H1 (cell line): ENCODE data around the gene CTCF. TPM values are rescaled to one million over a fixed set of nuclear protein-coding genes. Genes with fewer than 3 reads are reported as not detected.

Experiments
- CTCF ChIA-PET: fragments of 300-600 bp; sonication (Branson Sonifier 250); formaldehyde crosslinking; loops from one replicate; lab custom pipeline; 2021; ENCODE audit not compliant: partially characterized antibody; lab: Charles Lee
- POLR2A ChIA-PET: fragments of 300-600 bp; sonication (Branson Sonifier 250); formaldehyde crosslinking; loops from one replicate; lab custom pipeline; 2021; ENCODE audit warnings: inconsistent platforms; ENCODE audit not compliant: partially characterized antibody; lab: Charles Lee
- DNase-seq, 2 experiments: peaks; one replicate each; pipeline versions ENCODE4 v3.0.0 to v3.0.0-alpha.2; 2010 to 2022; ENCODE audit warnings: low spot score in 2 of 2, low read depth in 1 of 2, mixed read lengths in 1 of 2
- FAIRE-seq: peaks from 2 replicates; lab custom pipeline; 2011; peaks lifted over from hg19 to GRCh38; lab: Jason Lieb, UNC
- H2AFZ ChIP-seq: 2 replicates; pipeline ENCODE4 v1.8.1; 2012; ENCODE audit warnings: low read length, inconsistent platforms
- H2AK5ac ChIP-seq: 2 replicates; pipeline ENCODE4 v1.6.1; 2013; ENCODE audit warnings: low read depth, low read length
- H2BK120ac ChIP-seq: replicated peaks from 2 replicates; pipeline ENCODE3; 2013; ENCODE audit warnings: low read depth, low read length, inconsistent platforms
- H2BK12ac ChIP-seq: 2 replicates; pipeline ENCODE4 v1.6.1; 2013; ENCODE audit warnings: low read depth, low read length
- H2BK15ac ChIP-seq: 2 replicates; pipeline ENCODE4 v1.6.1; 2013; ENCODE audit warnings: low read length
- H2BK20ac ChIP-seq: 2 replicates; pipeline ENCODE4 v1.6.1; 2013; ENCODE audit warnings: low read length
- H2BK5ac ChIP-seq: 2 replicates; pipeline ENCODE4 v1.6.1; 2013; ENCODE audit warnings: low read depth, low read length
- H3K14ac ChIP-seq: 2 replicates; pipeline ENCODE4 v1.6.1; 2013; ENCODE audit warnings: inconsistent platforms; ENCODE audit not compliant: insufficient read length
- H3K18ac ChIP-seq: 2 replicates; pipeline ENCODE4 v1.6.1; 2013; ENCODE audit warnings: low read length; ENCODE audit errors: extremely low read depth
- H3K23ac ChIP-seq: 2 replicates; pipeline ENCODE4 v1.6.1; 2013; ENCODE audit warnings: inconsistent platforms; ENCODE audit not compliant: insufficient read length
- H3K23me2 ChIP-seq: 2 replicates; pipeline ENCODE4 v1.6.1; 2013; ENCODE audit warnings: low read depth, low read length
- H3K27ac ChIP-seq: 2 replicates; pipeline ENCODE4 v1.6.1; 2011; ENCODE audit warnings: low read depth, low read length, inconsistent platforms
- H3K27me3 ChIP-seq, 4 experiments: replicated peaks in 1 of 4; 1 replicate in 1 of 4; 2 replicates in 3 of 4; pipeline versions ENCODE4 v1.6.1 to v1.8.1; 2011 to 2013; ENCODE audit warnings: low read length in 3 of 4, mild to moderate bottlenecking in 3 of 4, inconsistent platforms in 2 of 4, mixed read lengths in 2 of 4, moderate library complexity in 1 of 4; ENCODE audit not compliant: control insufficient read depth in 3 of 4, insufficient read depth in 3 of 4; ENCODE audit errors: extremely low read depth in 1 of 4
- H3K36me3 ChIP-seq, 4 experiments: 2 replicates each; pipeline versions ENCODE4 v1.6.1 to v1.8.1; 2011 to 2013; ENCODE audit warnings: mild to moderate bottlenecking in 4 of 4, low read length in 3 of 4, moderate library complexity in 2 of 4, control low read depth in 1 of 4, inconsistent platforms in 1 of 4; ENCODE audit not compliant: insufficient read depth in 4 of 4, control insufficient read depth in 2 of 4
- H3K4ac ChIP-seq: replicated peaks from 2 replicates; pipeline ENCODE3; 2013; ENCODE audit warnings: low read length, low read depth, mixed read lengths, inconsistent platforms; ENCODE audit not compliant: insufficient read length
- H3K4me1 ChIP-seq, 4 experiments: replicated peaks in 1 of 4; 1 replicate in 1 of 4; 2 replicates in 3 of 4; pipeline versions ENCODE4 v1.6.1 to v1.8.1; 2011 to 2013; ENCODE audit warnings: low read length in 3 of 4, inconsistent platforms in 2 of 4, mixed read lengths in 1 of 4; ENCODE audit not compliant: insufficient read depth in 4 of 4, control insufficient read depth in 3 of 4
- H3K4me2 ChIP-seq, 2 experiments: 2 replicates each; pipeline versions ENCODE4 v1.6.1 to v1.8.1; 2011 to 2013; ENCODE audit warnings: low read depth in 2 of 2, low read length in 2 of 2, control low read depth in 1 of 2, inconsistent platforms in 1 of 2, mild to moderate bottlenecking in 1 of 2; ENCODE audit not compliant: insufficient read depth in 1 of 2
- H3K4me3 ChIP-seq, 4 experiments: fragments of 200-600, 300-600 bp in 1 of 4; sonication (generic), shearing (Covaris generic), sonication (Bioruptor Twin) in 1 of 4; 2 replicates each; pipeline versions ENCODE4 v1.5.1 to v1.8.1; 2011 to 2016; ENCODE audit warnings: low read length in 4 of 4, low read depth in 3 of 4, control low read depth in 2 of 4, inconsistent platforms in 2 of 4, mild to moderate bottlenecking in 2 of 4, mixed read lengths in 1 of 4, moderate library complexity in 1 of 4; ENCODE audit not compliant: insufficient read depth in 2 of 4; ENCODE audit errors: extremely low read depth in 1 of 4
- H3K56ac ChIP-seq: replicated peaks from 2 replicates; pipeline ENCODE3; 2013; ENCODE audit warnings: low read depth, mild to moderate bottlenecking, mixed read lengths, low read length, inconsistent platforms; ENCODE audit not compliant: insufficient read length
- H3K79me1 ChIP-seq: 2 replicates; pipeline ENCODE4 v1.6.1; 2013; ENCODE audit warnings: low read depth, low read length, control low read depth
- H3K79me2 ChIP-seq, 2 experiments: 2 replicates each; pipeline versions ENCODE4 v1.6.1 to v1.8.1; 2012 to 2013; ENCODE audit warnings: low read length in 2 of 2, mild to moderate bottlenecking in 2 of 2, inconsistent platforms in 1 of 2; ENCODE audit not compliant: insufficient read depth in 2 of 2, control insufficient read depth in 1 of 2
- H3K9ac ChIP-seq, 4 experiments: replicated peaks in 1 of 4; 1 replicate in 1 of 4; 2 replicates in 3 of 4; pipeline versions ENCODE4 v1.6.1 to v1.8.1; 2011 to 2013; ENCODE audit warnings: low read depth in 3 of 4, low read length in 3 of 4, control low read depth in 2 of 4, mild to moderate bottlenecking in 2 of 4, moderate library complexity in 2 of 4, inconsistent platforms in 1 of 4; ENCODE audit errors: extremely low read depth in 1 of 4
- H3K9me3 ChIP-seq, 2 experiments: 2 replicates each; pipeline versions ENCODE4 v1.6.1 to v1.8.1; 2012 to 2013; ENCODE audit warnings: mild to moderate bottlenecking in 2 of 2, moderate library complexity in 2 of 2, control low read depth in 1 of 2, inconsistent platforms in 1 of 2, low read depth in 1 of 2, low read length in 1 of 2, mixed read lengths in 1 of 2; ENCODE audit not compliant: insufficient read depth in 2 of 2
- H4K20me1 ChIP-seq, 2 experiments: replicated peaks in 1 of 2; 2 replicates each; pipeline versions ENCODE3 to v1.8.1; 2011 to 2013; ENCODE audit warnings: inconsistent platforms in 2 of 2, low read length in 2 of 2, mild to moderate bottlenecking in 1 of 2; ENCODE audit not compliant: insufficient read depth in 2 of 2, control insufficient read depth in 1 of 2
- H4K5ac ChIP-seq: 2 replicates; pipeline ENCODE4 v1.6.1; 2013; ENCODE audit warnings: low read length, low read depth, mixed read lengths, inconsistent platforms; ENCODE audit not compliant: insufficient read length
- H4K8ac ChIP-seq: 2 replicates; pipeline ENCODE4 v1.8.0; 2013; ENCODE audit warnings: mild to moderate bottlenecking, moderate library complexity, low read length, inconsistent platforms; ENCODE audit not compliant: insufficient read depth; ENCODE audit errors: extremely low read depth
- H4K91ac ChIP-seq: replicated peaks from 2 replicates; pipeline ENCODE3; 2013; ENCODE audit warnings: low read length, mixed read lengths, inconsistent platforms; ENCODE audit not compliant: insufficient read length
- POLR2A ChIP-seq, 2 experiments: IDR thresholded peaks; 1 replicate in 1 of 2; 2 replicates in 1 of 2; pipeline ENCODE4 v1.6.1; 2011; ENCODE audit warnings: low read depth in 2 of 2, low read length in 2 of 2, mild to moderate bottlenecking in 2 of 2; ENCODE audit errors: control extremely low read depth in 1 of 2
- TBP ChIP-seq: IDR thresholded peaks from 2 replicates; pipeline ENCODE4 v1.6.1; 2011; ENCODE audit warnings: low read depth, low read length, improper control_type of control experiment
- TCF12 ChIP-seq: IDR thresholded peaks from 2 replicates; pipeline ENCODE4 v1.6.1; 2011; ENCODE audit warnings: low read depth, mild to moderate bottlenecking, low read length
- WGBS, 2 experiments: shearing (Covaris generic) in 1 of 2; methylation state at CpG; one replicate each; pipeline versions ENCODE4 v1.1.6 to v1.1.7; 2013 to 2015; ENCODE audit warnings: low lambda C conversion rate in 2 of 2, mixed read lengths in 2 of 2, inconsistent platforms in 1 of 2, low coverage in 1 of 2, missing lambda C conversion rate in 1 of 2; ENCODE audit not compliant: insufficient replicate concordance in 2 of 2, insufficient coverage in 1 of 2, insufficient read length in 1 of 2; ENCODE audit errors: extremely low coverage in 1 of 2, missing lambda C conversion rate in 1 of 2; 5-methylcytosine and 5-hydroxymethylcytosine counted together
- polyA plus RNA-seq, 7 experiments: library from polyadenylated mRNA; depleted of rRNA in 3 of 7; stranded (reverse) in 5 of 7; unstranded in 2 of 7; fragments of >200 nt in 5 of 7; fragments of 200-250 nt in 2 of 7; gene quantifications; 1 replicate in 5 of 7; 2 replicates in 1 of 7; 4 replicates in 1 of 7; pipeline versions ENCODE4 v1.2.1 to v1.2.3, GENCODE V29; 2011 to 2013; ENCODE audit warnings: missing spikeins in 2 of 7, mixed read lengths in 2 of 7
- total RNA-seq: library from RNA; stranded (reverse); fragmentation: NEBNext Ultra II Directional; extraction: Animal tissue kit (Norgen Biotek cat#: 25700); gene quantifications from 2 replicates; pipeline ENCODE4 v1.2.1, GENCODE V29; 2021

The CTCF gene
- total and polyA plus RNA-seq, 2 of the 8 experiments (the other 6 are each of a cell fraction or from before 2014, with no cell fraction given): 32.4 to 66.0 TPM

DNA sequence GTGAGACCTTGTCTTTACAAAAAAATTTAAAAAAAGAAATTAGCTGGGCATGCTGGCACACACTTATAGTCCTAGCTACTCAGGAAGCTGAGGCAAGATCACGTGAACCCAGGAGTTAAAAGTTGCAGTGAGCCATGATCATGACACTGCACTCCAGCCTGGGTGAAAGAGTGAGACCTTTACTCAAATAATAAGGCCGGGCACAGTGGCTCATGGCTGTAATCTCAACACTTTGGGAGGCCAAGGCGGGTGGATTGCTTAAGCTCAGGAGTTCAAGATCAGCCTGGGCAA is 45.2 kb upstream of the CTCF start:
- FAIRE-seq: no peak
- no peak for DNase-seq
- H3K4me1 ChIP-seq: no peaks in the 10 kb centered on the region
- H3K18ac ChIP-seq: no peak overlapping the region
- ChIA-PET POLR2A (interaction anchor here (1.0 kb wide), 1 partner anchor 11 kb away, joined by 3 read pairs; no protein-coding TSS in a partner anchor), CTCF (interaction anchor here (0.5 to 9.9 kb wide), 12 partner anchors 15 to 195 kb away, joined by 3 to 335 read pairs (median 4); partner anchors contain the start of genes AGRP, ATP6V0D1, C16orf86 and CARMIL2)
- no peaks in the 10 kb centered on the region for H3K79me2 ChIP-seq
- no peak for TF ChIP-seq TBP
- TF ChIP-seq TCF12: no peak
- TF ChIP-seq POLR2A (IDR thresholded peaks at IDR 0.05; ENCODE audit: control extremely low read depth in 1 of 2, low read depth in 2 of 2, low read length in 2 of 2): no peak
- no peak overlapping the region for H4K8ac ChIP-seq
- H2BK5ac ChIP-seq: no peak overlapping the region
- H4K20me1 ChIP-seq: no peaks in the 10 kb centered on the region
- H3K79me1 ChIP-seq: no peaks in the 10 kb centered on the region; the same call in 1 of the 2 replicates
- no peak overlapping the region for H3K4ac ChIP-seq
- H2AFZ ChIP-seq: no peak overlapping the region
- H2BK120ac ChIP-seq: no peak overlapping the region
- no peak overlapping the region for H4K91ac ChIP-seq
- H3K56ac ChIP-seq: no peak overlapping the region
- WGBS, 2 experiments: 90% methylated on average over 3 of the region's 3 CpGs; no CpG with 5 or more reads in 1 of the 2 experiments
- H3K36me3 ChIP-seq: no peaks in the 10 kb centered on the region
- H2BK12ac ChIP-seq: no peak overlapping the region
- no peak overlapping the region for H3K9ac ChIP-seq
- no peak overlapping the region for H3K14ac ChIP-seq
- H2BK20ac ChIP-seq: no peak overlapping the region
- no peaks in the 10 kb centered on the region for H3K9me3 ChIP-seq
- H2AK5ac ChIP-seq: no peak overlapping the region
- no peak overlapping the region for H3K4me3 ChIP-seq
- H3K27me3 ChIP-seq: peaks cover 0 to 14% (median 5%) of the 10 kb centered on the region in 4 experiments; a peak in 2 of 7 replicates
- no peak overlapping the region for H3K23ac ChIP-seq
- H4K5ac ChIP-seq: no peak overlapping the region
- H3K4me2 ChIP-seq: no peak overlapping the region
- H3K23me2 ChIP-seq: no peaks in the 10 kb centered on the region
- no peak overlapping the region for H3K27ac ChIP-seq
- H2BK15ac ChIP-seq: no peak overlapping the region
